K562 (cell line): Measurements from ENCODE around the gene KMT2E. TPM values are rescaled to one million over a fixed set of nuclear protein-coding genes. Genes with fewer than 3 reads are reported as not detected.
A peak's percentile ranks its signal among the peaks of the same experiment; 100 is the strongest.

Experiments used
- CBX1 ChIP-seq: sonication (generic); IDR thresholded peaks from 2 replicates; pipeline ENCODE4 v1.6.1; 2016; ENCODE audit warnings: antibody characterized with exemption, low read depth, mild to moderate bottlenecking
- KLF6 ChIP-seq: fragments of 250-450 bp; sonication (Bioruptor Pico); IDR thresholded peaks from 2 replicates; pipeline ENCODE4 v1.4.0; 2020; ENCODE audit warnings: mild to moderate bottlenecking, moderate library complexity, borderline replicate concordance
- TEAD4 ChIP-seq, 2 experiments: sonication (generic) in 1 of 2; formaldehyde crosslinking in 1 of 2; IDR thresholded peaks; 2 replicates each; pipeline versions ENCODE4 v1.6.1 to v1.8.0; 2012 to 2022; ENCODE audit warnings: borderline replicate concordance in 1 of 2, inconsistent platforms in 1 of 2, low read length in 1 of 2, mild to moderate bottlenecking in 1 of 2, missing genetic modification reagents in 1 of 2
- polyA plus RNA-seq, 8 experiments: library from polyadenylated mRNA; depleted of rRNA in 4 of 8; stranded (reverse) in 5 of 8; unstranded in 3 of 8; fragments of >200 nt; fragmentation: Nextera tagmentation in 2 of 8; fragmentation: Illumina TruSeq in 1 of 8; extraction: Ambion mirVana in 2 of 8; extraction: Trizol in 1 of 8; gene quantifications; 2 replicates each; pipeline versions ENCODE4 v1.2.1 to v1.2.3, GENCODE V29; 2011 to 2014; ENCODE audit warnings: inconsistent platforms in 1 of 8, missing spikeins in 1 of 8
- total RNA-seq, 7 experiments: library from RNA; depleted of rRNA in 6 of 7; stranded (reverse); fragments of >200 nt in 6 of 7; fragmentation: Illumina TruSeq in 2 of 7; extraction: Trizol in 2 of 7; gene quantifications; 2 replicates each; pipeline versions ENCODE4 v1.2.1 to v1.2.3, GENCODE V29; 2011 to 2021; ENCODE audit warnings: low replicate concordance in 1 of 7
- TF ChIP-seq, protein P1 (sequence below): sonication (generic); formaldehyde crosslinking; IDR thresholded peaks from 2 replicates; pipeline ENCODE4 v1.4.0; 2020; ENCODE audit warnings: mild to moderate bottlenecking, missing genetic modification reagents
- TF ChIP-seq, protein P2 (sequence below): fragments of 200-400 bp; formaldehyde crosslinking; IDR thresholded peaks from 2 replicates; pipeline ENCODE4 v1.6.1; 2017; ENCODE audit warnings: mild to moderate bottlenecking, low read depth, low read length, moderate library complexity

The KMT2E gene
- total and polyA plus RNA-seq, 9 of the 15 experiments (the other 6 are each of a cell fraction or from before 2014, with no cell fraction given): 8.9 to 55.3 (median 38.1) TPM

DNA sequence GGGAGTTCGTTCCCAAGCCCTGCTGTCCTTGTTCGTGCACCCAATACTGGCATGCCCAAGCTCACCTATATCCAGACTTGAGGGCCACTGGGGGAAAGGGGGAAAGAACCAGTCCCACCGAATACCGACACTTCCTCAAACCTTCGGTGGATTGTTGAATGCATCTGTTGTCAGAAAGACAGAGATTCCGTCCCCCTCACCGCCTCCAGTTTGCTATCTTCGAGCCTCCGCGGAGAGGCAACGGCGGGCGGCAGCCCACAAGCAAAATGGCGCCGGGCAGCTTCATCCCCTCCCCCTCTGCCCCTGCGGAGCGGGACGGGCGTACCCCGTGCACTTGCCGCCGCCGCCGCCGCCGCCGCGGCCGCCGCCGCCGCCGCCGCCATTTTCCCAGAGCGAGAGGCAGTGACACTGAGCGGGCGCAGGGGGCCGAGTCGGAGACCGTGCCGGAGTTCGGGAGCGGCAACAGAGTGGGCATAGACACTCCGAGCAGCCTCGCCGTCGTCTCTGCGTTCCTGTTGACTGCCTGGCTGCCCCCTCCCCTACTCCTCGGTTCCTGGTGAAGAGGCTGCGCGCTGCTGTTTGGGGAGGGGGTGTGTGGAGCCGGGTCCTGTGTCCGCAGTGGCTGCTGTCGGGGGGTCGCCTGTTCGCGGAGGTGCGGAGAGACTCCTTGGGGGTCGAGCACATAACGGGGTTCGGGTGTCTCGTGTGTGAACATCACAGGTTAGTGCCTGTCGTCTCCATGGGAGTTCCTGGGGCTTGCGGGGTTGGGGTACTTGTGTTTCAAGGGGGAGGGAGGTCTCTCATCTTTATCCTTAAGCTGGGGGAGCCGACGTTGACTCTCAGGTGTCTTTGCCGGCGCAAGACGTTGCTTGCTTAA, at the start of gene KMT2E (continued):
- TF ChIP-seq, protein P1, sequence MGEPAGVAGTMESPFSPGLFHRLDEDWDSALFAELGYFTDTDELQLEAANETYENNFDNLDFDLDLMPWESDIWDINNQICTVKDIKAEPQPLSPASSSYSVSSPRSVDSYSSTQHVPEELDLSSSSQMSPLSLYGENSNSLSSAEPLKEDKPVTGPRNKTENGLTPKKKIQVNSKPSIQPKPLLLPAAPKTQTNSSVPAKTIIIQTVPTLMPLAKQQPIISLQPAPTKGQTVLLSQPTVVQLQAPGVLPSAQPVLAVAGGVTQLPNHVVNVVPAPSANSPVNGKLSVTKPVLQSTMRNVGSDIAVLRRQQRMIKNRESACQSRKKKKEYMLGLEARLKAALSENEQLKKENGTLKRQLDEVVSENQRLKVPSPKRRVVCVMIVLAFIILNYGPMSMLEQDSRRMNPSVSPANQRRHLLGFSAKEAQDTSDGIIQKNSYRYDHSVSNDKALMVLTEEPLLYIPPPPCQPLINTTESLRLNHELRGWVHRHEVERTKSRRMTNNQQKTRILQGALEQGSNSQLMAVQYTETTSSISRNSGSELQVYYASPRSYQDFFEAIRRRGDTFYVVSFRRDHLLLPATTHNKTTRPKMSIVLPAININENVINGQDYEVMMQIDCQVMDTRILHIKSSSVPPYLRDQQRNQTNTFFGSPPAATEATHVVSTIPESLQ (CRISPR knock-in tag): no peak
- TF ChIP-seq, protein P2, sequence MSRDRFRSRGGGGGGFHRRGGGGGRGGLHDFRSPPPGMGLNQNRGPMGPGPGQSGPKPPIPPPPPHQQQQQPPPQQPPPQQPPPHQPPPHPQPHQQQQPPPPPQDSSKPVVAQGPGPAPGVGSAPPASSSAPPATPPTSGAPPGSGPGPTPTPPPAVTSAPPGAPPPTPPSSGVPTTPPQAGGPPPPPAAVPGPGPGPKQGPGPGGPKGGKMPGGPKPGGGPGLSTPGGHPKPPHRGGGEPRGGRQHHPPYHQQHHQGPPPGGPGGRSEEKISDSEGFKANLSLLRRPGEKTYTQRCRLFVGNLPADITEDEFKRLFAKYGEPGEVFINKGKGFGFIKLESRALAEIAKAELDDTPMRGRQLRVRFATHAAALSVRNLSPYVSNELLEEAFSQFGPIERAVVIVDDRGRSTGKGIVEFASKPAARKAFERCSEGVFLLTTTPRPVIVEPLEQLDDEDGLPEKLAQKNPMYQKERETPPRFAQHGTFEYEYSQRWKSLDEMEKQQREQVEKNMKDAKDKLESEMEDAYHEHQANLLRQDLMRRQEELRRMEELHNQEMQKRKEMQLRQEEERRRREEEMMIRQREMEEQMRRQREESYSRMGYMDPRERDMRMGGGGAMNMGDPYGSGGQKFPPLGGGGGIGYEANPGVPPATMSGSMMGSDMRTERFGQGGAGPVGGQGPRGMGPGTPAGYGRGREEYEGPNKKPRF: no peak
- TF ChIP-seq KLF6 (CRISPR knock-in tag) (peak; percentile 66), TEAD4 (IDR thresholded peaks at IDR 0.05; ENCODE audit: low read length) (peak; percentile 48; the same call in 1 of the 2 replicates), TEAD4 (CRISPR knock-in tag; IDR thresholded peaks at IDR 0.05; ENCODE audit: borderline replicate concordance) (peak; percentile 75; the same call in 1 of the 2 replicates), CBX1 (peak; percentile 83; the same call in 1 of the 2 replicates)
